HG02981 (cell line): ENCODE measurements around the gene TBL3.
"Not testable (repeated sequence)": the region's sequence is repeated elsewhere in the genome, so short reads cannot be mapped to it uniquely, and the experiment has no call there.

Source experiments
- ATAC-seq: cut with Tn5 transposase; IDR thresholded peaks from one replicate; pipeline ENCODE4 v1.9.1; 2021; ENCODE audit warnings: mild to moderate bottlenecking, moderate library complexity; ENCODE audit not compliant: unreplicated experiment

The TBL3 gene

GRCh38 chr16:1998852-1999801, 27.3 kb downstream of the TBL3 start:
- no peak for ATAC-seq

GRCh38 chr16:1999866-2000514, 28.1 kb downstream of the TBL3 start:
- ATAC-seq = no peak

GRCh38 chr16:2001035-2001434, 29.2 kb downstream of the TBL3 start:
- ATAC-seq = no peak

GRCh38 chr16:2001456-2002355, 29.9 kb downstream of the TBL3 start:
- no peak for ATAC-seq

GRCh38 chr16:2002406-2003230, 30.8 kb downstream of the TBL3 start:
- ATAC-seq = no peak

GRCh38 chr16:2003231-2003826, 31.5 kb downstream of the TBL3 start:
- no peak for ATAC-seq

- peak; percentile 64 for ATAC-seq
Observed at GRCh38 chr16:2003827-2004641, 32.2 kb downstream of the TBL3 start.

GRCh38 chr16:2004795-2005517, 33.1 kb downstream of the TBL3 start:
- no peak for ATAC-seq

GRCh38 chr16:2005646-2006045, 33.8 kb downstream of the TBL3 start:
- no peak for ATAC-seq

- no peak for ATAC-seq
Observed at GRCh38 chr16:2006317-2006716, 34.5 kb downstream of the TBL3 start.

GRCh38 chr16:2007081-2007836, 35.4 kb downstream of the TBL3 start:
- no peak for ATAC-seq

- ATAC-seq = no peak
Observed at GRCh38 chr16:2008009-2008526, 36.2 kb downstream of the TBL3 start.

- no peak for ATAC-seq
Observed at GRCh38 chr16:2008631-2009163, 36.8 kb downstream of the TBL3 start.

- ATAC-seq = peak; percentile 23
Observed at GRCh38 chr16:2009164-2009711, 37.4 kb downstream of the TBL3 start.

- ATAC-seq = peak; percentile 80
Observed at GRCh38 chr16:2009791-2010510, 38.1 kb downstream of the TBL3 start, which contains the start of gene ZNF598. Gene ZNF598 (minus strand): TSS chr16:2009821.

- not testable (repeated sequence) for ATAC-seq
Observed at GRCh38 chr16:2011726-2012125, 39.9 kb downstream of the TBL3 start.
